NB4 (cell line): Measurements from ENCODE around the gene RFX3.

Experiments
- DNase-seq: peaks from one replicate; pipeline ENCODE4 v3.0.0; 2010; ENCODE audit warnings: low read depth
- H3K4me3 ChIP-seq: one replicate; pipeline ENCODE4 v1.5.1; 2011; ENCODE audit warnings: mild to moderate bottlenecking, low read depth, low read length, moderate library complexity
- MYC ChIP-seq: IDR thresholded peaks from 2 replicates; pipeline ENCODE4 v1.6.1; 2011; ENCODE audit warnings: low read depth, low read length
- POLR2A ChIP-seq: IDR thresholded peaks from 2 replicates; pipeline ENCODE4 v1.6.1; 2011; ENCODE audit warnings: mild to moderate bottlenecking; ENCODE audit not compliant: insufficient read length; ENCODE audit errors: extremely low read depth
- TF ChIP-seq, protein P1 (sequence below): IDR thresholded peaks from 2 replicates; pipeline ENCODE4 v1.6.1; 2011; ENCODE audit warnings: low read depth, low read length
- TF ChIP-seq, protein P2 (sequence below): IDR thresholded peaks from one replicate; pipeline ENCODE4 v1.5.1; 2012; ENCODE audit warnings: low read depth, low read length

Gene RFX3

DNA sequence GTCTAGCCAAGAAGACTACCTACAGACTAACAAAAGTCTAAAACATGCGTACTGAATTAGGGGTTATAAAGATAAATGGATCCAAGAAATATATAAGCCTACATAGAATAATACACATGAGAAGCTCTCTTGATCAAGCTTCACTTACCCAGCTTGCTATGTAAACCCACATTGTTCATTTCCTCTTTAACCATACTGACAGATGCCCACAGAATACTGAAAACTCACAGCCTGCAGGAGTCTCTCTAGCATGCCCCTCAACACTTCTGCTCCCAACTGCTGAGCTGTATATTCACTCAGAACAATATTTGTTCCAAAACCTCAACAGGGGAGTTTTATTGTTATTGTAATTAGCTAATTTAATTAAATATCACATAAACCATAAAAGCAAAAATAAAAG lies 52.4 kb downstream of the RFX3 start:
- TF ChIP-seq, protein P1, sequence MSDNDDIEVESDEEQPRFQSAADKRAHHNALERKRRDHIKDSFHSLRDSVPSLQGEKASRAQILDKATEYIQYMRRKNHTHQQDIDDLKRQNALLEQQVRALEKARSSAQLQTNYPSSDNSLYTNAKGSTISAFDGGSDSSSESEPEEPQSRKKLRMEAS, result peak; percentile 35; the same call in 1 of the 2 replicates
- no peak for TF ChIP-seq POLR2A
- no peak overlapping the region for H3K4me3 ChIP-seq
- DNase-seq, result peak; percentile 72

DNA sequence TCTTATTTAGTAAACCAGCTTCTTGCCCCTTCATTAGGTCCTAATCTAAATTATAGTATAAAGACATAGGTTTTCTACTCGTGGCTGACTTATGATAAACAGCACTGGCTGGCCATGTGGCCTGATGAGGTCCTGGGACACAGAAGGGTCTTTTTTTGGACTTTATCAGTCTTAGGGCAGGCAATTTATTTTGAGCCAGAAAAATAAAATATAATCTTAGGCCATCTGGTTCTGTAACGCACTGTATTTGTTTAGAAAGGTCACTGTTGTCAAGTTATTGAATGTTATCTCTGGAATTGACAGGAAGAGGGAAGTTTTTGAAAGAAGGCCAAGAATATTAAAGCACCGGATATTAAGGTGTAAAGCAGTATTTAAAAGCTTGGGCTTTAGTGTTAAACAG lies 53.9 kb downstream of the RFX3 start:
- DNase-seq, result no peak
- no peak for TF ChIP-seq POLR2A
- no peak for TF ChIP-seq MYC
- TF ChIP-seq, protein P2, sequence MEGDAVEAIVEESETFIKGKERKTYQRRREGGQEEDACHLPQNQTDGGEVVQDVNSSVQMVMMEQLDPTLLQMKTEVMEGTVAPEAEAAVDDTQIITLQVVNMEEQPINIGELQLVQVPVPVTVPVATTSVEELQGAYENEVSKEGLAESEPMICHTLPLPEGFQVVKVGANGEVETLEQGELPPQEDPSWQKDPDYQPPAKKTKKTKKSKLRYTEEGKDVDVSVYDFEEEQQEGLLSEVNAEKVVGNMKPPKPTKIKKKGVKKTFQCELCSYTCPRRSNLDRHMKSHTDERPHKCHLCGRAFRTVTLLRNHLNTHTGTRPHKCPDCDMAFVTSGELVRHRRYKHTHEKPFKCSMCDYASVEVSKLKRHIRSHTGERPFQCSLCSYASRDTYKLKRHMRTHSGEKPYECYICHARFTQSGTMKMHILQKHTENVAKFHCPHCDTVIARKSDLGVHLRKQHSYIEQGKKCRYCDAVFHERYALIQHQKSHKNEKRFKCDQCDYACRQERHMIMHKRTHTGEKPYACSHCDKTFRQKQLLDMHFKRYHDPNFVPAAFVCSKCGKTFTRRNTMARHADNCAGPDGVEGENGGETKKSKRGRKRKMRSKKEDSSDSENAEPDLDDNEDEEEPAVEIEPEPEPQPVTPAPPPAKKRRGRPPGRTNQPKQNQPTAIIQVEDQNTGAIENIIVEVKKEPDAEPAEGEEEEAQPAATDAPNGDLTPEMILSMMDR, result no peak
- TF ChIP-seq, protein P1, result no peak
- H3K4me3 ChIP-seq, result no peak overlapping the region

DNA sequence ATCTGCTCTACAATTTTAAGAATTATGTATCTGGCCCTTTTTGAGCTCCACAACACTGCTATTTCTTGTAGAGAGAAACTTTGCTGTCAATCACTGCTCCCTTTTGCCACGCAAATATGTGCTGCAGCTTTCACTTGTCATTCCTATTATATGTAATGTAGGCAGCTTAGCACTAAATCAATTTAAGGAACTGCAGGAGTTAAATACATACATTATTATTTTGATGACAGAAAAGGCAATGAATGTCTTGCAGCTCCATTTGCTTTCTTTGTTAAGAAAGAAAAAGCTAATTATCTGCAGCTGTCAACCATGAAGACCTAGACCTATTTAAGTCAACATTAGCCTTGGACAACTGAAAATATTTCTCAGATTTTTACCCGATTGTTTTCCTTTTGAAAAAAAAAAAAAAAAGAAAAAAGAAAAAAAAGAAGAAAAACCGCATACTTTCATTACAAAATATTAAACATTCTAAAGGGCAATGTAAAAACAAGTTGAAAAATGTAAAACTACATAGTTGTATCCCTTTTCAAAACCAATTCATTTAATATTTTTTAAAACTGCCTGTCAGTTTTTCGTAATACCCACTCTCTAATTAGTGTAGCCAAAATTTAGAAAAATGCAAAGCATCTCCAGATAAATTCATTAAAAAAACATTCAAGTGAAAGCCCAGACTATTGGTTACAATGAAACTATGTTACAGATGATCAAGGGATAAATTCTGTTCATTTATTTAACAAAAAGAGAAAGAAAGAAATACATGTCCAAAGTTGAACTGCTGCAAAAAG lies 57.2 kb downstream of the RFX3 start:
- TF ChIP-seq MYC (no peak), POLR2A (no peak)
- TF ChIP-seq, protein P2, result no peak
- TF ChIP-seq, protein P1, result no peak
- H3K4me3 ChIP-seq, result no peak overlapping the region
- no peak for DNase-seq

DNA sequence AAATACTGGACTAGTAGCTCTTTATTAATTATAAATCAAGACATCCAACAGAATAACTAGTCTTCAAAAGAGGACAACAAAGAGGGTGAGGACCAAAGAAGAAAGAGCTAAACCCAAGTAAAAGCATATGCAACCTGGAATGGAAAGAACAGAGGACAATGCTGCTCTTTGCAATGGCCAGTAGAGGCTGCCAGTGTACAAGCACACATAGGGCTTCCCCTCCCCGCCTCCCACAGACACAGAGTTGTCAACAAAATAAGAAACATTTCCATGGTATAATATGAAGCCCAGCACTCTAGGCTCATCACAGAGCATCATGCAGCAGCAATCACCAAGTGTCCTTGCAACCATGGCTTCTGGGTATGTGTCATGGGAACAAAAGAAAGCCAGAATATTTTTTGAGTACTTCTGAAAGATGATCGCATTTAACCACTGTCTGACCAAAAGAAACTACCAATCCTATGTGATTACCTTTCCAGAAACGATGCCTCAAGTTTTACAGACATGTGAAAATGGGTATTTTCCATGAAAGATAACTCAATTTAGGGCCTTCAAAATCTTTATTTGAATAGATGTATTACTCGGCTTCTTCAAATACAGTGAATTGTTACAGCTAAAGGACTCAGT lies 58.1 kb downstream of the RFX3 start:
- H3K4me3 ChIP-seq, result no peak overlapping the region
- no peak for TF ChIP-seq POLR2A
- TF ChIP-seq, protein P2, result peak; percentile 100
- TF ChIP-seq MYC, result 0 out of 2 replicates have a peak, but pooled peaks have one; percentile 22
- TF ChIP-seq, protein P1, result peak; percentile 66
- DNase-seq, result peak; percentile 87

DNA sequence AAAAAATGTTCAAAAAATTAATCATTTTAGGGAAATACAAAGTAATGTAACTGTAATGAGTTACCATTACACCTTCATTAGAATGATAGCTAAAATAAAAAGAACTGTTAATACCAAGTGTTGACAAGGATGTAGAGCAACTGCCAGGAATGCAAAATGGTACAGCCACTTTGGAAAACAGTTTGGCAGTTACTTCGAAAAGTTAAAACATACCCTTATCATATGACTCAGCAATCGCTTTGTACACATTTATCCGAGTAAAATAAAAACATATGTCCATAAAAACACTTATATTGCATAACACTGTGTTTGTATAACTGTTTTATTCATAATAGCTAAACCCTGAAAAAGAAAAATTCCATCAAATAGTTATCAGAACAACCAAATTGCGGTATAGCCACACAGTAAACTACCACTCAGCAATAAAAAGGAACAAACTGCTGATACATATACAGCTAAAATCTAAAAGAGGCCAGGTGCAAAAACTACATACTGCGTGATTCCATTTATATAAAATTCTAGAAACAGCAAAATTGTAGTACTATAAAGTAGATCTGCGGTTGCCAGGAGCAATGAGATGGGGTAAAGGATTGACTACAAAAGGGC lies 61.7 kb downstream of the RFX3 start:
- no peak overlapping the region for H3K4me3 ChIP-seq
- TF ChIP-seq, protein P1, result no peak
- DNase-seq, result no peak

DNA sequence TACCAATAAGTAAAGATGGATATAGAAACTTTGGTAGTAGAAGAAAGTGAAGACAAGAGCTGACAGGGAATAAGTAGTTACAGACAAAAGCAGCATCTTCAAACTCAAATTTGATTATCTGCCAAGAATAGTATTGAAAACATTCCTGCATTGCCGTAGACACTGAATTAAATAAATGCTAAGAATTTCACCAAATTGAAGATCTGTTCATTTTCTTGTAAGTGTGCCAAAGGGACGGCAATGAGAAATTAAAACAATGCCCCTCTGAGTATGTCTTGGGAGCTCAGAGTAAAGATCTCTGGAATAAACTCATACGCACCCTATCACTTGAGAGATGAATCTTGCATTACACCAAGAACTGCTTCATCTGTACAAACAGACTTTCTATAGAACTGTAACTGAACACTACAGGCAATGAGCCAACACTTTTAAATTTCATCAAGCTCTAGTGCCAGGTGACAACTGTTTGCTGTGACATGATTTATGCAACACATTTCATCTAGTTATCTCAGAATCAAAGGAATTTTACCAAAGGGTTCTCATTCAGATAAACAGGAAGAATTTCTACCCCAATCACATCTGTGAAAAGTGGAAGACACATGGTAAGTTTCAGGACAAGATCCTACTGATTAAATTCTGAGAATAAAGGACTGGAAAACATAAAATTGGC lies 66.9 kb downstream of the RFX3 start:
- TF ChIP-seq, protein P1, result no peak
- TF ChIP-seq POLR2A (no peak), MYC (no peak)
- TF ChIP-seq, protein P2, result no peak
- no peak overlapping the region for H3K4me3 ChIP-seq
- no peak for DNase-seq
